ENCODE measurements around the gene ANKDD1B.

- TF ChIP-seq, protein P1, sequence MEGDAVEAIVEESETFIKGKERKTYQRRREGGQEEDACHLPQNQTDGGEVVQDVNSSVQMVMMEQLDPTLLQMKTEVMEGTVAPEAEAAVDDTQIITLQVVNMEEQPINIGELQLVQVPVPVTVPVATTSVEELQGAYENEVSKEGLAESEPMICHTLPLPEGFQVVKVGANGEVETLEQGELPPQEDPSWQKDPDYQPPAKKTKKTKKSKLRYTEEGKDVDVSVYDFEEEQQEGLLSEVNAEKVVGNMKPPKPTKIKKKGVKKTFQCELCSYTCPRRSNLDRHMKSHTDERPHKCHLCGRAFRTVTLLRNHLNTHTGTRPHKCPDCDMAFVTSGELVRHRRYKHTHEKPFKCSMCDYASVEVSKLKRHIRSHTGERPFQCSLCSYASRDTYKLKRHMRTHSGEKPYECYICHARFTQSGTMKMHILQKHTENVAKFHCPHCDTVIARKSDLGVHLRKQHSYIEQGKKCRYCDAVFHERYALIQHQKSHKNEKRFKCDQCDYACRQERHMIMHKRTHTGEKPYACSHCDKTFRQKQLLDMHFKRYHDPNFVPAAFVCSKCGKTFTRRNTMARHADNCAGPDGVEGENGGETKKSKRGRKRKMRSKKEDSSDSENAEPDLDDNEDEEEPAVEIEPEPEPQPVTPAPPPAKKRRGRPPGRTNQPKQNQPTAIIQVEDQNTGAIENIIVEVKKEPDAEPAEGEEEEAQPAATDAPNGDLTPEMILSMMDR (IDR thresholded peaks at IDR 0.05 in 8 of 11, conservative IDR thresholded peaks at IDR 0.05 in 3 of 11): no peak
- TF ChIP-seq POLR2A (IDR thresholded peaks at IDR 0.05) (no peak), POLR2AphosphoS5 (IDR thresholded peaks at IDR 0.05) (no peak)
These were observed 6.6 kb downstream of the ANKDD1B start for GRCh38 chr5:75617736-75618352.
